Measurements from ENCODE around the gene SMAD2. TPM values are rescaled to one million over a fixed set of nuclear protein-coding genes. Genes with fewer than 3 reads are reported as not detected.
A peak's percentile ranks its signal among the peaks of the same experiment; 100 is the strongest.

Gene SMAD2
- total RNA-seq, 1 donor, result 118 TPM

- no peak for TF ChIP-seq CTCF (IDR thresholded peaks at IDR 0.05; ENCODE audit: insufficient read depth, low read length)
Observed at GRCh38 chr18:47821314-47821713, 109.1 kb downstream of the SMAD2 start.

GRCh38 chr18:47817795-47818077, 112.7 kb downstream of the SMAD2 start:
- DNase-seq (ENCODE audit: low read depth), result no peak
- peak overlapping the region; percentile 11 for H3K4me3 ChIP-seq (ENCODE audit: low read depth, low read length)

More at GRCh38 chr18:47821314-47821713, 109.1 kb downstream of the SMAD2 start:
- DNase-seq (ENCODE audit: low read depth), result no peak
- no peak overlapping the region for H3K4me3 ChIP-seq (ENCODE audit: low read depth, low read length)

GRCh38 chr18:47817017-47817794, 113.3 kb downstream of the SMAD2 start:
- peak overlapping the region; percentile 42 for H3K4me3 ChIP-seq (ENCODE audit: low read depth, low read length)
- peak; percentile 54 for DNase-seq (ENCODE audit: low read depth)

More at GRCh38 chr18:47817795-47818077, 112.7 kb downstream of the SMAD2 start:
- TF ChIP-seq CTCF (IDR thresholded peaks at IDR 0.05; ENCODE audit: insufficient read depth, low read length), result no peak

GRCh38 chr18:47815486-47816270, 114.8 kb downstream of the SMAD2 start:
- TF ChIP-seq CTCF (IDR thresholded peaks at IDR 0.05; ENCODE audit: insufficient read depth, low read length), result no peak
- no peak overlapping the region for H3K4me3 ChIP-seq (ENCODE audit: low read depth, low read length)
- no peak for DNase-seq (ENCODE audit: low read depth)

More at GRCh38 chr18:47817017-47817794, 113.3 kb downstream of the SMAD2 start:
- no peak for TF ChIP-seq CTCF (IDR thresholded peaks at IDR 0.05; ENCODE audit: insufficient read depth, low read length)

GRCh38 chr18:47809420-47809819, 121.0 kb downstream of the SMAD2 start:
- DNase-seq (ENCODE audit: low read depth), result no peak
- no peak for TF ChIP-seq CTCF (IDR thresholded peaks at IDR 0.05; ENCODE audit: insufficient read depth, low read length)
- H3K4me3 ChIP-seq (ENCODE audit: low read depth, low read length), result no peak overlapping the region

GRCh38 chr18:47802802-47803201, 127.7 kb downstream of the SMAD2 start:
- no peak for DNase-seq (ENCODE audit: low read depth)
- no peak for TF ChIP-seq CTCF (IDR thresholded peaks at IDR 0.05; ENCODE audit: insufficient read depth, low read length)
- no peak overlapping the region for H3K4me3 ChIP-seq (ENCODE audit: low read depth, low read length)
